Adrenal gland (tissue), 5 donors: ENCODE measurements around the gene TTC23.

Experiments used
- CTCF ChIP-seq, 6 experiments: fragments of 450-650 bp in 4 of 6; fragments of 200-600 bp in 2 of 6; sonication (generic) in 1 of 6; IDR thresholded peaks; 1 replicate in 5 of 6; 2 replicates in 1 of 6; pipeline versions ENCODE4 v1.5.1 to v1.8.0; 2016 to 2021; ENCODE audit warnings: antibody characterized with exemption in 6 of 6, mild to moderate bottlenecking in 2 of 6, moderate library complexity in 1 of 6
- POLR2A ChIP-seq, 2 donors: fragments of 450-650 bp; IDR thresholded peaks; one replicate each; pipeline ENCODE4 v1.6.1; 2017; ENCODE audit warnings: antibody characterized with exemption in 2 of 2, mild to moderate bottlenecking in 2 of 2, moderate library complexity in 1 of 2
- donor health status: DM: no; HTN: no; CAD: no.

- TF ChIP-seq CTCF (IDR thresholded peaks at IDR 0.05) (no peak), POLR2A (IDR thresholded peaks at IDR 0.05) (no peak)
These were observed 139.8 kb downstream of the TTC23 start for GRCh38 chr15:99109555-99110021.
